K562 (cell line): ENCODE measurements around the gene GNAL. TPM values are rescaled to one million over a fixed set of nuclear protein-coding genes. Genes with fewer than 3 reads are reported as not detected.

Experiments
- BRD4 ChIP-seq: fragments of 200-600 bp; sonication (generic); IDR thresholded peaks from 2 replicates; pipeline ENCODE4 v1.6.1; 2017; ENCODE audit warnings: inconsistent platforms
- CHD2 ChIP-seq: IDR thresholded peaks from 2 replicates; pipeline ENCODE4 v1.6.1; 2011; ENCODE audit warnings: low read depth, low read length
- ESRRA ChIP-seq: fragments of 450-650 bp; IDR thresholded peaks from 2 replicates; pipeline ENCODE4 v1.6.1; 2014; ENCODE audit warnings: low read depth, mild to moderate bottlenecking, moderate library complexity, borderline replicate concordance
- KDM2B ChIP-seq: fragments of 250-450 bp; sonication (Bioruptor Pico); IDR thresholded peaks from 2 replicates; pipeline ENCODE4 v1.8.0; 2021; ENCODE audit warnings: mild to moderate bottlenecking, moderate library complexity
- MEF2D ChIP-seq: conservative IDR thresholded peaks from 2 replicates; pipeline ENCODE4 v1.6.1; 2016; ENCODE audit warnings: low read depth, missing genetic modification characterization, missing compliant biosample characterization
- MLLT1 ChIP-seq, 2 experiments: fragments of 450-650 bp; IDR thresholded peaks; 2 replicates each; pipeline ENCODE4 v1.6.1; 2016
- MYBL2 ChIP-seq, 2 experiments: fragments of 450-650 bp in 1 of 2; sonication (generic) in 1 of 2; formaldehyde crosslinking in 1 of 2; IDR thresholded peaks; 2 replicates each; pipeline versions ENCODE4 v1.6.1 to v1.8.1; 2017 to 2022; ENCODE audit warnings: borderline replicate concordance in 1 of 2, inconsistent platforms in 1 of 2, low read depth in 1 of 2, mild to moderate bottlenecking in 1 of 2, missing genetic modification reagents in 1 of 2, moderate library complexity in 1 of 2
- NFE2L1 ChIP-seq: fragments of 450-650 bp; IDR thresholded peaks from 2 replicates; pipeline ENCODE4 v1.6.1; 2016; ENCODE audit warnings: missing genetic modification characterization, low read depth, mild to moderate bottlenecking, missing compliant biosample characterization, moderate library complexity, borderline replicate concordance
- PTRF ChIP-seq: fragments of 450-650 bp; IDR thresholded peaks from 2 replicates; pipeline ENCODE4 v1.6.1; 2016; ENCODE audit warnings: mild to moderate bottlenecking, missing genetic modification characterization, missing compliant biosample characterization
- REST ChIP-seq, 2 experiments: fragments of 450-650 bp; formaldehyde crosslinking in 1 of 2; IDR thresholded peaks; 2 replicates each; pipeline versions ENCODE4 v1.4.0 to v1.6.1; 2014 to 2020; ENCODE audit warnings: mild to moderate bottlenecking in 2 of 2, borderline replicate concordance in 1 of 2, low read depth in 1 of 2
- SMARCB1 ChIP-seq: IDR thresholded peaks from 2 replicates; pipeline ENCODE4 v1.6.1; 2011; ENCODE audit warnings: improper control_type of control experiment, low read depth; ENCODE audit not compliant: insufficient read length
- SP2 ChIP-seq: IDR thresholded peaks from 2 replicates; pipeline ENCODE4 v1.6.1; 2011; ENCODE audit warnings: mild to moderate bottlenecking, low read depth, low read length, moderate library complexity; ENCODE audit not compliant: poor library complexity, severe bottlenecking; ENCODE audit errors: extremely low read depth
- ZFP1 ChIP-seq: fragments of 450-650 bp; formaldehyde crosslinking; IDR thresholded peaks from 2 replicates; pipeline ENCODE4 v1.4.0; 2020; ENCODE audit warnings: mild to moderate bottlenecking, mixed read lengths
- ZNF23 ChIP-seq: fragments of 250-450 bp; sonication (Bioruptor Pico); IDR thresholded peaks from 2 replicates; pipeline ENCODE4 v1.4.0; 2020; ENCODE audit warnings: mild to moderate bottlenecking
- ZNF232 ChIP-seq: sonication (generic); formaldehyde crosslinking; IDR thresholded peaks from 2 replicates; pipeline ENCODE4 v1.8.0; 2022; ENCODE audit warnings: mild to moderate bottlenecking, missing genetic modification reagents
- ZNF436 ChIP-seq: fragments of 250-450, 450-650 bp; sonication (Bioruptor Pico); formaldehyde crosslinking; IDR thresholded peaks from 2 replicates; pipeline ENCODE4 v1.7.0; 2020; ENCODE audit warnings: mild to moderate bottlenecking
- ZNF57 ChIP-seq: fragments of 450-650 bp; formaldehyde crosslinking; IDR thresholded peaks from 2 replicates; pipeline ENCODE4 v1.4.0; 2020; ENCODE audit warnings: mild to moderate bottlenecking, moderate library complexity
- ZNF584 ChIP-seq: fragments of 200-800 bp; sonication (Bioruptor generic); IDR thresholded peaks from 2 replicates; pipeline ENCODE4 v1.6.1; 2016; ENCODE audit warnings: low read depth, mild to moderate bottlenecking, missing genetic modification characterization, missing compliant biosample characterization
- ZNF780A ChIP-seq: fragments of 250-450 bp; sonication (Bioruptor Pico); IDR thresholded peaks from 2 replicates; pipeline ENCODE4 v1.5.0; 2021; ENCODE audit warnings: mild to moderate bottlenecking
- polyA plus RNA-seq, 8 experiments: library from polyadenylated mRNA; depleted of rRNA in 4 of 8; stranded (reverse) in 5 of 8; unstranded in 3 of 8; fragments of >200 nt; fragmentation: Nextera tagmentation in 2 of 8; fragmentation: Illumina TruSeq in 1 of 8; extraction: Ambion mirVana in 2 of 8; extraction: Trizol in 1 of 8; gene quantifications; 2 replicates each; pipeline versions ENCODE4 v1.2.1 to v1.2.3, GENCODE V29; 2011 to 2014; ENCODE audit warnings: inconsistent platforms in 1 of 8, missing spikeins in 1 of 8
- total RNA-seq, 7 experiments: library from RNA; depleted of rRNA in 6 of 7; stranded (reverse); fragments of >200 nt in 6 of 7; fragmentation: Illumina TruSeq in 2 of 7; extraction: Trizol in 2 of 7; gene quantifications; 2 replicates each; pipeline versions ENCODE4 v1.2.1 to v1.2.3, GENCODE V29; 2011 to 2021; ENCODE audit warnings: low replicate concordance in 1 of 7

GNAL gene
- total and polyA plus RNA-seq, 9 of the 15 experiments (the other 6 are each of a cell fraction or from before 2014, with no cell fraction given): under 0.01 to 0.10 (median 0.01) TPM; not detected in 5

GRCh38 chr18:11857177-11857887 lies 168.3 kb downstream of the GNAL start (continued):
- peak; percentile 4; the same call in 1 of the 2 replicates for TF ChIP-seq REST (IDR thresholded peaks at IDR 0.05; ENCODE audit: borderline replicate concordance)
- TF ChIP-seq REST (CRISPR knock-in tag; IDR thresholded peaks at IDR 0.05; ENCODE audit: low read depth): no peak
- no peak for TF ChIP-seq ZNF232 (CRISPR knock-in tag)
- TF ChIP-seq BRD4: no peak
- no peak for TF ChIP-seq CHD2
- no peak; the same call in 1 of the 2 replicates for TF ChIP-seq MEF2D (tag)
- no peak for TF ChIP-seq ZNF23 (CRISPR knock-in tag)
- no peak for TF ChIP-seq ZNF436
- no peak for TF ChIP-seq ZNF584 (CRISPR knock-in tag)
- no peak for TF ChIP-seq SMARCB1
- TF ChIP-seq PTRF (tag): no peak
- TF ChIP-seq NFE2L1: peak; percentile 84
- no peak for TF ChIP-seq ESRRA
- no peak for TF ChIP-seq ZFP1
- TF ChIP-seq MYBL2 (IDR thresholded peaks at IDR 0.05; ENCODE audit: low read depth): no peak
- TF ChIP-seq MYBL2 (CRISPR knock-in tag; IDR thresholded peaks at IDR 0.05; ENCODE audit: borderline replicate concordance): no peak
- no peak for TF ChIP-seq ZNF57 (CRISPR knock-in tag)
- no peak for TF ChIP-seq KDM2B (CRISPR knock-in tag)
- TF ChIP-seq ZNF780A (CRISPR knock-in tag): no peak
- no peak for TF ChIP-seq MLLT1 (IDR thresholded peaks at IDR 0.05)
- no peak for TF ChIP-seq SP2
